ENCODE measurements around the gene MTHFSD.

DNA sequence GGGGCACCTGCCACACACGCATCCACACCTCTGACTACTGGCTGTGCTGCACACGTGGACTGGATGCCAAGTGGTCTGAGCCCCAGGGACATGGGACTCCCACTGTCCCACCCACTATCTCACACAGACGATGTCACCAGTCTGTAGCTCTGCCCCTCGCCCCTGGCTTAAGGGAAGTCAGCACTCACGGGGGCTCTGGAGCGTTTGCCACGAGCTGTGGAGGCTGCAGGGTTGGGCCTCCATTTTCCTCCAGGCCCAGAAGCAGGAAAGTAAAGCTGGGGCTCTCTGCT lies 22.6 kb downstream of the MTHFSD start:
- TF ChIP-seq, protein P1, sequence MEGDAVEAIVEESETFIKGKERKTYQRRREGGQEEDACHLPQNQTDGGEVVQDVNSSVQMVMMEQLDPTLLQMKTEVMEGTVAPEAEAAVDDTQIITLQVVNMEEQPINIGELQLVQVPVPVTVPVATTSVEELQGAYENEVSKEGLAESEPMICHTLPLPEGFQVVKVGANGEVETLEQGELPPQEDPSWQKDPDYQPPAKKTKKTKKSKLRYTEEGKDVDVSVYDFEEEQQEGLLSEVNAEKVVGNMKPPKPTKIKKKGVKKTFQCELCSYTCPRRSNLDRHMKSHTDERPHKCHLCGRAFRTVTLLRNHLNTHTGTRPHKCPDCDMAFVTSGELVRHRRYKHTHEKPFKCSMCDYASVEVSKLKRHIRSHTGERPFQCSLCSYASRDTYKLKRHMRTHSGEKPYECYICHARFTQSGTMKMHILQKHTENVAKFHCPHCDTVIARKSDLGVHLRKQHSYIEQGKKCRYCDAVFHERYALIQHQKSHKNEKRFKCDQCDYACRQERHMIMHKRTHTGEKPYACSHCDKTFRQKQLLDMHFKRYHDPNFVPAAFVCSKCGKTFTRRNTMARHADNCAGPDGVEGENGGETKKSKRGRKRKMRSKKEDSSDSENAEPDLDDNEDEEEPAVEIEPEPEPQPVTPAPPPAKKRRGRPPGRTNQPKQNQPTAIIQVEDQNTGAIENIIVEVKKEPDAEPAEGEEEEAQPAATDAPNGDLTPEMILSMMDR (IDR thresholded peaks at IDR 0.05 in 2 of 3, conservative IDR thresholded peaks at IDR 0.05 in 1 of 3; ENCODE audit: control insufficient read depth in 2 of 3, extremely low read depth in 1 of 3, insufficient read depth in 1 of 3, low read depth in 3 of 3, low read length in 3 of 3): no peak
- TF ChIP-seq SP1 (IDR thresholded peaks at IDR 0.05; ENCODE audit: low read depth, low read length) (no peak), TARDBP (IDR thresholded peaks at IDR 0.05; ENCODE audit: borderline replicate concordance) (no peak), RBBP5 (conservative IDR thresholded peaks at IDR 0.05) (no peak), YY1 (IDR thresholded peaks at IDR 0.05; ENCODE audit: low read depth, low read length) (no peak), RFX5 (IDR thresholded peaks at IDR 0.05; ENCODE audit: low read depth, low read length) (no peak), NBN (IDR thresholded peaks at IDR 0.05) (no peak)
- TF ChIP-seq, protein P2, sequence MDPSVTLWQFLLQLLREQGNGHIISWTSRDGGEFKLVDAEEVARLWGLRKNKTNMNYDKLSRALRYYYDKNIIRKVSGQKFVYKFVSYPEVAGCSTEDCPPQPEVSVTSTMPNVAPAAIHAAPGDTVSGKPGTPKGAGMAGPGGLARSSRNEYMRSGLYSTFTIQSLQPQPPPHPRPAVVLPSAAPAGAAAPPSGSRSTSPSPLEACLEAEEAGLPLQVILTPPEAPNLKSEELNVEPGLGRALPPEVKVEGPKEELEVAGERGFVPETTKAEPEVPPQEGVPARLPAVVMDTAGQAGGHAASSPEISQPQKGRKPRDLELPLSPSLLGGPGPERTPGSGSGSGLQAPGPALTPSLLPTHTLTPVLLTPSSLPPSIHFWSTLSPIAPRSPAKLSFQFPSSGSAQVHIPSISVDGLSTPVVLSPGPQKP (IDR thresholded peaks at IDR 0.05; ENCODE audit: low read depth, low read length): no peak

Data from GM12878 (cell line).